ENCODE results near the gene CTSA.
A peak's percentile ranks its signal among the peaks of the same experiment; 100 is the strongest.

The CTSA gene

GRCh38 chr20:45848969-45849582 is 42.1 kb upstream of the CTSA start:
- no peak overlapping the region for H3K4me3 ChIP-seq (ENCODE audit: low read length)
- TF ChIP-seq, protein P1, sequence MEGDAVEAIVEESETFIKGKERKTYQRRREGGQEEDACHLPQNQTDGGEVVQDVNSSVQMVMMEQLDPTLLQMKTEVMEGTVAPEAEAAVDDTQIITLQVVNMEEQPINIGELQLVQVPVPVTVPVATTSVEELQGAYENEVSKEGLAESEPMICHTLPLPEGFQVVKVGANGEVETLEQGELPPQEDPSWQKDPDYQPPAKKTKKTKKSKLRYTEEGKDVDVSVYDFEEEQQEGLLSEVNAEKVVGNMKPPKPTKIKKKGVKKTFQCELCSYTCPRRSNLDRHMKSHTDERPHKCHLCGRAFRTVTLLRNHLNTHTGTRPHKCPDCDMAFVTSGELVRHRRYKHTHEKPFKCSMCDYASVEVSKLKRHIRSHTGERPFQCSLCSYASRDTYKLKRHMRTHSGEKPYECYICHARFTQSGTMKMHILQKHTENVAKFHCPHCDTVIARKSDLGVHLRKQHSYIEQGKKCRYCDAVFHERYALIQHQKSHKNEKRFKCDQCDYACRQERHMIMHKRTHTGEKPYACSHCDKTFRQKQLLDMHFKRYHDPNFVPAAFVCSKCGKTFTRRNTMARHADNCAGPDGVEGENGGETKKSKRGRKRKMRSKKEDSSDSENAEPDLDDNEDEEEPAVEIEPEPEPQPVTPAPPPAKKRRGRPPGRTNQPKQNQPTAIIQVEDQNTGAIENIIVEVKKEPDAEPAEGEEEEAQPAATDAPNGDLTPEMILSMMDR (conservative IDR thresholded peaks at IDR 0.05; ENCODE audit: low read depth, low read length), result no peak
- DNase-seq (ENCODE audit: low read depth), result no peak

DNA sequence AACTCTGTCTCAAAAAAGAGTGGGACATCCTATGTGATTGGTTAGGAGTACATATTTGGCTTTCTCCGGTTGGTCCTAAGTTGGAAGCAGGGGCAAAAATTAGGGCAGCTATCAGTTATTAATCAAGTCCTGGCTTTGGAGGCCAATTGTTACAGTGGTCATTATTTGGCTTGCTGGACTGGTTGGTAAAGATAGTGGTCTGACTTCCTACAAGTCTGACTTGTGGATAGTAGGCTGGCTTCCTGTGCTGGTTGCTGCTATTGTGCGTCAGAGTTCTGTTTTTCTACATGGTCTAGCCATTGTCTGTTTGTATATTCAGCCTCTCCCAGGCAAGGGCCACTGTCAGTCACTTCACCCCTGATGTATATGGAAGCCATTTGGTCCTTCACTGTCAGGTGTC is 40.9 kb upstream of the CTSA start:
- H3K4me3 ChIP-seq (ENCODE audit: low read length), result no peak overlapping the region
- TF ChIP-seq, protein P1 (conservative IDR thresholded peaks at IDR 0.05; ENCODE audit: low read depth, low read length), result no peak
- no peak for DNase-seq (ENCODE audit: low read depth)

- no peak overlapping the region for H3K4me3 ChIP-seq (ENCODE audit: low read length)
- TF ChIP-seq, protein P1 (conservative IDR thresholded peaks at IDR 0.05; ENCODE audit: low read depth, low read length), result no peak
- no peak for DNase-seq (ENCODE audit: low read depth)
These were observed 40.2 kb upstream of the CTSA start for GRCh38 chr20:45850926-45851325.

DNA sequence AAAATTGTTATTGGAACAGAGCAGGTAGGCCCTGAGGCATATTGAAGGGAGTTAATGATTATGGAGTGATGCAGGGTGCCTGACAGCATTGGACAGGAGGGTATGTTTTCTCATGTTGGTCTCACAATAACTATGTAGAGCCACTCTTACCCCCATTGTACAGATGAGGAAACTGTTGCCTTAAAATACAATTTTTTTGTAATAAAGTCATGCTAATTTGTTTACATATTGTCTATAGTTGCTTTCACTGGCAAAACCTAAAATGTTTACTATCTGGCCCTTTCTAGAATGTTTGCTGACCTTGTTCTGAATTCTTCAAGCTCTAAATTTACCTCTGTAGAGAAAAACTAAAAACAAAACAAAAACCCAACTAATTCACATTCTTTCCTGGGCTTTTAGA is 39.6 kb upstream of the CTSA start:
- no peak for DNase-seq (ENCODE audit: low read depth)

DNA sequence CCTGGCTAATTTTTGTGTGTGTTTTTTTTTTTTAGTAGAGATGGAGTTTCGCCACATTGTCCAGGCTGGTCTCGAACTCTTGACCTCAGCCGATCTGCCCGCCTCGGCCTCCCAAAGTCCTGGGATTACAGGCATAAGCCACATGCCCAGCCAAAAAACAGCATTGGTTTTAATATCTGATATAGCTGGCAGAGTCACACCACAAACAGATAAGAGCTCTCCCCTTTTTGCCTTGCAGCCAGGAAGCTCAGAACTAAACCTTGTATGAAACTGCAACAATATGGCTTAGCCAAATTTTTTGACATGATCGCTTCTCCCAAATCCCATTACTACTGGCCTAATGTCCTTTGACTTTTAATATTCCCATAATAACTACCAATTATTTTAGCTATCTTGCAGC is 38.8 kb upstream of the CTSA start:
- TF ChIP-seq, protein P1 (conservative IDR thresholded peaks at IDR 0.05; ENCODE audit: low read depth, low read length), result no peak
- DNase-seq (ENCODE audit: low read depth), result no peak
- H3K4me3 ChIP-seq (ENCODE audit: low read length), result no peak overlapping the region

More for the DNA sequence above, 39.6 kb upstream of the CTSA start:
- TF ChIP-seq, protein P1 (conservative IDR thresholded peaks at IDR 0.05; ENCODE audit: low read depth, low read length), result no peak
- H3K4me3 ChIP-seq (ENCODE audit: low read length), result no peak overlapping the region

DNA sequence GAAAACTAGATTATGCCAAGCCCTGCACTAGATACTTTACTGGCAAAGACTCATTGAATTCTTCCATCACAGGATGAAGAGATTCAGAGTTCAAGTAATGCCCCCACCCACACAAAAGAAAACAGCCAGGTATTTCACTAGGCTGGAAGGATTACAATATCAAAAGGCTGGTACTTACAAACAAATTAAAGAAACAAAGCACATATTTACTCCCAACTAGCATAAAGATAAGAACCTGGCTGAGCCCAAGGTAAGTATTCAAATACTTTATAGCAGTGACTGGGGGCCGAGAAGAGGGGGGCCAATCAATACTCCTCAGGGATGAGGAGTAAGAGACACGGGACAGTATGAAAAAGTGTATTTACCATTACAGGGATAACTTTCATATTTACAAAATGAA is 37.7 kb upstream of the CTSA start:
- TF ChIP-seq, protein P1 (conservative IDR thresholded peaks at IDR 0.05; ENCODE audit: low read depth, low read length), result no peak
- no peak overlapping the region for H3K4me3 ChIP-seq (ENCODE audit: low read length)
- no peak for DNase-seq (ENCODE audit: low read depth)

- peak; percentile 100 for DNase-seq (ENCODE audit: low read depth)
- H3K4me3 ChIP-seq (ENCODE audit: low read length), result peak within 1 kb of the TSS; percentile 88
- TF ChIP-seq, protein P1 (conservative IDR thresholded peaks at IDR 0.05; ENCODE audit: low read depth, low read length), result no peak
These were observed 33.8 kb upstream of the CTSA start, which contains the start of the genes ACOT8 and ZSWIM3 for GRCh38 chr20:45857114-45857881. TSS of gene ACOT8 (minus strand) at chr20:45857392. CDS start at chr20:45857315, 77 bp downstream. TSS of gene ZSWIM3 (plus strand) at chr20:45857614. CDS start at chr20:45857826, 212 bp downstream.
